ENCODE data around the gene PTPRN. TPM values are rescaled to one million over a fixed set of nuclear protein-coding genes. Genes with fewer than 3 reads are reported as not detected.

PTPRN gene
- total and polyA plus RNA-seq, 2 of the 8 experiments (the other 6 are each of a cell fraction or from before 2014, with no cell fraction given): 5.4 to 8.2 TPM

DNA sequence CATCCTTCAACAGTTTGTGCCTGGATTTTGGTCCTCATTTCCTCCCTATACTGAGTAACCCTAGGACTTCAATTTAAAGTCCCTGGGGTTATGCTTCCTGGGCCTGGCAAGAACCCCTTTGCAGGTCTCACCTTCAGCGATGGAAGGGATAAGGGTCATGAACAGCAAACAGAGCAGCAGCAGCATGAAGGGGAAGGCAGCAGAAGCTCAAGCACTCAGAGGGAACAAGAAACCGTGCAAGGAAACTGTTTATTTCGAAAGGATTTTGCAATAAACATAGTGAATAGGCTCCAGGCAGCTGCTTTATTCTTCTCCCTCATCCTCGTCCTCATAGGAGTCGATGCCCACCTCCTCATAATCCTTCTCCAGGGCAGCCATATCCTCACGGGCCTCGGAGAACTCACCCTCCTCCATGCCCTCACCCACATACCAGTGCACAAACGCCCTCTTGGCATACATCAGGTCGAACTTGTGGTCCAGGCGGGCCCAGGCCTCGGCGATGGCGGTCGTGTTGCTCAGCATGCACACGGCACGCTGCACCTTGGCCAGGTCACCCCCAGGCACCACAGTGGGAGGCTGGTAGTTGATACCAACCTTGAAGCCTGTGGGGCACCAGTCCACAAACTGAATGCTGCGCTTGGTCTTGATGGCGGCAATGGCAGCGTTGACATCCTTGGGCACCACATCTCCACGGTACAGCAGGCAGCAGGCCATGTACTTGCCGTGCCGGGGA, 59.0 kb downstream of the PTPRN start (continued):
- no peak for TF ChIP-seq NANOG (IDR thresholded peaks at IDR 0.05; ENCODE audit: insufficient read depth, low read depth, low read length, poor library complexity, severe bottlenecking)
- no peak; the same call in 1 of the 2 replicates for TF ChIP-seq POLR2AphosphoS5 (IDR thresholded peaks at IDR 0.05; ENCODE audit: low read depth, low read length)
- TF ChIP-seq SRF (IDR thresholded peaks at IDR 0.05; ENCODE audit: low read depth, low read length): no peak
- TF ChIP-seq NRF1 (IDR thresholded peaks at IDR 0.05; ENCODE audit: low read depth, low read length): no peak
- TF ChIP-seq MAFK (IDR thresholded peaks at IDR 0.05; ENCODE audit: low read depth, low read length): no peak
